GM23338 (cell line): ENCODE results near the gene GADD45B. TPM values are rescaled to one million over a fixed set of nuclear protein-coding genes. Genes with fewer than 3 reads are reported as not detected.

ENCODE experiments used
- ATAC-seq: fragments of 200-7000 bp; cut with Tn5 transposase; 3 replicates; pipeline ENCODE4 v1.9.1; 2020
- DNase-seq: peaks from one replicate; pipeline ENCODE4 v3.0.0-alpha.2; 2015; ENCODE audit warnings: low spot score
- H2AFZ ChIP-seq: fragments of 200-600 bp; sonication (generic); 2 replicates; pipeline ENCODE4 v1.8.0; 2016; ENCODE audit warnings: antibody characterized with exemption, mild to moderate bottlenecking, moderate library complexity
- H3F3A ChIP-seq: fragments of 200-600 bp; sonication (generic); replicated peaks from 2 replicates; pipeline ENCODE4 v1.8.0; 2017; ENCODE audit warnings: antibody characterized with exemption, mixed run types, low read depth
- H3K27ac ChIP-seq: fragments of 200-600 bp; sonication (generic); 2 replicates; pipeline ENCODE4 v1.6.1; 2016; ENCODE audit warnings: low read depth
- H3K27me3 ChIP-seq: fragments of 200-600 bp; sonication (generic); 2 replicates; pipeline ENCODE4 v1.8.0; 2016; ENCODE audit warnings: mild to moderate bottlenecking, mixed run types, moderate library complexity; ENCODE audit not compliant: insufficient read depth
- H3K36me3 ChIP-seq: fragments of 200-600 bp; sonication (generic); 2 replicates; pipeline ENCODE4 v1.8.0; 2016; ENCODE audit warnings: mild to moderate bottlenecking; ENCODE audit not compliant: insufficient read depth
- H3K4me1 ChIP-seq: fragments of 200-600 bp; sonication (generic); 2 replicates; pipeline ENCODE4 v1.8.0; 2016; ENCODE audit warnings: mild to moderate bottlenecking, moderate library complexity; ENCODE audit not compliant: insufficient read depth
- H3K4me2 ChIP-seq: fragments of 200-600 bp; sonication (generic); 2 replicates; pipeline ENCODE4 v1.7.1; 2017; ENCODE audit warnings: mixed run types
- H3K4me3 ChIP-seq: fragments of 200-600 bp; sonication (generic); 2 replicates; pipeline ENCODE4 v1.6.1; 2016; ENCODE audit warnings: mixed run types
- H3K79me2 ChIP-seq: fragments of 200-600 bp; sonication (generic); replicated peaks from 2 replicates; pipeline ENCODE4 v1.8.0; 2017; ENCODE audit warnings: mild to moderate bottlenecking; ENCODE audit not compliant: insufficient read depth
- H3K9me2 ChIP-seq: fragments of 200-600 bp; sonication (generic); 2 replicates; pipeline ENCODE4 v1.8.0; 2017; ENCODE audit not compliant: insufficient read depth
- H4K20me1 ChIP-seq: fragments of 200-600 bp; sonication (generic); replicated peaks from 2 replicates; pipeline ENCODE4 v1.8.0; 2017; ENCODE audit warnings: mild to moderate bottlenecking; ENCODE audit not compliant: insufficient read depth
- H3K27ac Mint-ChIP-seq: 2 replicates; pipeline ENCODE4 v1.8.0; 2020; ENCODE audit warnings: inconsistent platforms, mild to moderate bottlenecking, moderate library complexity, mixed read lengths
- H3K27me3 Mint-ChIP-seq: 3 replicates; pipeline ENCODE4 v1.8.0; 2022; ENCODE audit warnings: low read depth, mild to moderate bottlenecking, moderate library complexity, mixed read lengths, inconsistent platforms; ENCODE audit not compliant: insufficient read depth, poor library complexity
- H3K36me3 Mint-ChIP-seq: 3 replicates; pipeline ENCODE4 v1.8.0; 2021; ENCODE audit warnings: low read depth, mild to moderate bottlenecking, inconsistent platforms, moderate library complexity, mixed read lengths
- H3K4me1 Mint-ChIP-seq: 3 replicates; pipeline ENCODE4 v1.8.0; 2020; ENCODE audit warnings: mild to moderate bottlenecking, inconsistent platforms, mixed read lengths
- H3K4me3 Mint-ChIP-seq: 3 replicates; pipeline ENCODE4 v1.8.0; 2021; ENCODE audit warnings: moderate library complexity, mild to moderate bottlenecking, inconsistent platforms, mixed read lengths
- H3K9me3 Mint-ChIP-seq: 3 replicates; pipeline ENCODE4 v1.8.0; 2020; ENCODE audit warnings: moderate library complexity, mild to moderate bottlenecking, inconsistent platforms, mixed read lengths
- CREB1 ChIP-seq: fragments of 250-450 bp; sonication (Bioruptor Pico); IDR thresholded peaks from 2 replicates; pipeline ENCODE4 v1.5.0; 2020; ENCODE audit warnings: low read depth, mild to moderate bottlenecking, moderate library complexity
- CTCF ChIP-seq, 2 experiments: fragments of 200-600 bp in 1 of 2; sonication (generic) in 1 of 2; conservative IDR thresholded peaks; 2 replicates each; pipeline versions ENCODE4 v1.5.1 to v1.6.1; 2016 to 2017; ENCODE audit warnings: antibody characterized with exemption in 2 of 2, low read depth in 2 of 2, mild to moderate bottlenecking in 2 of 2, moderate library complexity in 1 of 2
- ETS1 ChIP-seq: IDR thresholded peaks from 2 replicates; pipeline ENCODE4 v1.6.1; 2016; ENCODE audit warnings: antibody characterized with exemption
- EZH2 ChIP-seq: fragments of 200-600 bp; sonication (generic); IDR thresholded peaks from one replicate; pipeline ENCODE4 v1.8.0; 2017; ENCODE audit warnings: antibody characterized with exemption, mild to moderate bottlenecking, low read depth; ENCODE audit not compliant: unreplicated experiment
- EZH2phosphoT487 ChIP-seq: fragments of 200-600 bp; sonication (generic); IDR thresholded peaks from one replicate; pipeline ENCODE4 v1.8.1; 2018; ENCODE audit warnings: antibody characterized with exemption; ENCODE audit not compliant: unreplicated experiment
- JUNB ChIP-seq: IDR thresholded peaks from one replicate; pipeline ENCODE4 v1.6.1; 2016; ENCODE audit warnings: antibody characterized with exemption; ENCODE audit not compliant: unreplicated experiment
- NANOG ChIP-seq: IDR thresholded peaks from 2 replicates; pipeline ENCODE4 v1.6.1; 2016; ENCODE audit warnings: antibody characterized with exemption, borderline replicate concordance
- POLR2AphosphoS5 ChIP-seq: IDR thresholded peaks from 2 replicates; pipeline ENCODE4 v1.6.1; 2016; ENCODE audit warnings: antibody characterized with exemption, low read depth
- REST ChIP-seq: IDR thresholded peaks from one replicate; pipeline ENCODE4 v1.6.1; 2018; ENCODE audit warnings: antibody characterized with exemption; ENCODE audit not compliant: unreplicated experiment
- STAT1 ChIP-seq: IDR thresholded peaks from one replicate; pipeline ENCODE4 v1.6.1; 2016; ENCODE audit warnings: antibody characterized with exemption; ENCODE audit not compliant: unreplicated experiment
- ZNF114 ChIP-seq: fragments of 250-450 bp; sonication (Bioruptor Pico); IDR thresholded peaks from 2 replicates; pipeline ENCODE4 v1.5.0; 2020; ENCODE audit warnings: mild to moderate bottlenecking, moderate library complexity
- ZNF331 ChIP-seq: fragments of 250-450 bp; sonication (Bioruptor Pico); IDR thresholded peaks from 2 replicates; pipeline ENCODE4 v1.5.0; 2020; ENCODE audit warnings: low read depth, mild to moderate bottlenecking, moderate library complexity
- ZNF462 ChIP-seq: fragments of 250-450 bp; sonication (Bioruptor Pico); IDR thresholded peaks from 2 replicates; pipeline ENCODE4 v1.5.0; 2020; ENCODE audit warnings: mild to moderate bottlenecking, moderate library complexity
- polyA plus RNA-seq: library from polyadenylated mRNA; unstranded; fragments of >200 nt; fragmentation: Nextera tagmentation; extraction: Ambion mirVana; gene quantifications from 2 replicates; pipeline ENCODE4 v1.2.1, GENCODE V29; 2016
- total RNA-seq: library from RNA; depleted of rRNA; stranded (reverse); fragments of >200 nt; shearing (Covaris generic); gene quantifications from 2 replicates; pipeline ENCODE4 v1.2.3, GENCODE V29; 2014

The GADD45B gene
- total and polyA plus RNA-seq, 2 experiments from 2014 or later = 12.3 to 16.6 TPM

GRCh38 chr19:2512523-2513431, 36.9 kb downstream of the GADD45B start:
- Histone ChIP-seq H2AFZ (no peak overlapping the region), H4K20me1 (no peaks in the 10 kb centered on the region), H3F3A (no peaks in the 10 kb centered on the region), H3K79me2 (no peaks in the 10 kb centered on the region), H3K27me3 (no peaks in the 10 kb centered on the region), H3K36me3 (no peaks in the 10 kb centered on the region), H3K9me2 (no peaks in the 10 kb centered on the region), H3K4me3 (no peak overlapping the region), H3K4me1 (no peaks in the 10 kb centered on the region), H3K27ac (no peak overlapping the region), H3K4me2 (no peak overlapping the region)
- ATAC-seq = peak; percentile 85
- TF ChIP-seq ZNF114 (CRISPR knock-in tag) = no peak
- no peak for TF ChIP-seq CREB1 (CRISPR knock-in tag)
- no peak for TF ChIP-seq POLR2AphosphoS5
- TF ChIP-seq ETS1 = no peak
- TF ChIP-seq NANOG = no peak
- no peak for TF ChIP-seq EZH2
- TF ChIP-seq EZH2phosphoT487 = no peak
- TF ChIP-seq JUNB = no peak
- no peak for TF ChIP-seq REST
- no peak for TF ChIP-seq ZNF462 (CRISPR knock-in tag)
- TF ChIP-seq ZNF331 (CRISPR knock-in tag) = no peak
- no peak for TF ChIP-seq CTCF (conservative IDR thresholded peaks at IDR 0.05; ENCODE audit: low read depth in 2 of 2)
- no peak for TF ChIP-seq STAT1
- Mint-ChIP-seq H3K4me3 (no peak overlapping the region; the same call in 2 of the 3 replicates), H3K27me3 (peaks cover 5% of the 10 kb centered on the region), H3K4me1 (peaks cover 5% of the 10 kb centered on the region; the same call in 2 of the 3 replicates), H3K9me3 (no peaks in the 10 kb centered on the region; the same call in 2 of the 3 replicates), H3K36me3 (no peaks in the 10 kb centered on the region), H3K27ac (no peak overlapping the region)
- DNase-seq = peak; percentile 51
